Measurements from ENCODE around the gene WBP4.
"Not testable (repeated sequence)": the region's sequence is repeated elsewhere in the genome, so short reads cannot be mapped to it uniquely, and the experiment has no call there.

WBP4 gene

GRCh38 chr13:41042419-41042818, 18.9 kb upstream of the WBP4 start:
- H3K4me3 ChIP-seq (ENCODE audit: low read depth, low read length); DNase-seq (ENCODE audit: low read depth): not testable (repeated sequence)

DNA sequence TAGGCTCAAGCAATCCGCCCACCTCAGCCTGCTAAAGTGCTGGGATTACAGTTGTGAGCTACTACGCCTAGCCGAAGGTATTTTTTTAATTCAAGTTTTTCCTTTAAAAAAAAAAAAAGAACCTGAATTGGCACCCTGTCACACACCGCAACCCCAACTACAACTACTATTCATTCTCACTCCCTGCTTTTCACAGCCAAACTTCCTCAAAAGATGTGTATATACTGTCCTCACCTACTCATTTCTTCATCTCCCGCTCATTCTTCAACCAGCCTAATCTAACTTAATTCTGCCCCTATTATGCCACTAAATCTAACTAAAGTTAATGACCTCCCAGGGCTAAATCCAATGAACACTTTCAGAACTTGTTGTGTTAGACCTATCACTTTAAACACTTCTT, 12.7 kb upstream of the WBP4 start:
- DNase-seq (ENCODE audit: low read depth) = no peak
- H3K4me3 ChIP-seq (ENCODE audit: low read depth, low read length) = no peak overlapping the region

GRCh38 chr13:41049480-41050440, 11.5 kb upstream of the WBP4 start:
- H3K4me3 ChIP-seq (ENCODE audit: low read depth, low read length) = no peak overlapping the region
- DNase-seq (ENCODE audit: low read depth) = no peak

DNA sequence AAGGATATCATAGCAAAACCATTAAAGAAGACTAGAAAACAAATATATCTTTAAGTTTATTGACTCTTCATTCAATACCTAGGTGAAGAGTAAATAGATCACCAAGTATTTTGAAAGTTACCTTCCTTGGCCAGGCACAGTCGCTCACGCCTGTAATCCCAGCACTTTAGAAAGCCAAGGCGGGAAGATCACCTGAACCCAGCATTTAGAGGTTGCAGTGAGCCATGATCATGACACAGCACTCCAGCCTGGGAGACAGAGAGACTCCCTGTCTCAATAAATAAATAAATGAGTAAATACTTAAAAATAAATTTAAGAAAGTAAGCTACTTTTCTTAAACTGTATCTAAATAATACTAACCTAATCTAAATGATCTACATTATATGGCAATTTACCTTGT, 8.9 kb upstream of the WBP4 start:
- no peak for DNase-seq (ENCODE audit: low read depth)
- no peak overlapping the region for H3K4me3 ChIP-seq (ENCODE audit: low read depth, low read length)

DNA sequence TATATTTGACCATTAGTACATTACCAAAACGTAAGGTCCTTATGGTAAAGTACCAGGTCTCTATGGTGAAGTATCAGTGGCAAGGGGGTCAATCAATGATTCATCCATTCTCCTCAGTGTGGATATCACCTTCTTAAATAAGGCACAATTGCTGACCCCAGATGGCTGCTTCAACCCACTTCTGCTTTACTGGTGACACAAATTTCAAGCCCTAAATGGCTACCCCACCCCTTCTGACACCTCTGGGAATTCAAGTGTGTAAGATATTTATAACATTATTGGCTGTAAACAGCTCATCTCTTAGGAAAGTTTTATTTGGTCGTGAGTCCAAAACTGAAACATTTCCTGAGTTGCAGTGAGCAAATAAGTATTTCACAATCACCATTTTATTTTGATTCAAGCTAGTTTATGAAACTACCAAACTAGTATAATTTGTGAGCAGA, 7.9 kb upstream of the WBP4 start:
- no peak overlapping the region for H3K4me3 ChIP-seq (ENCODE audit: low read depth, low read length)
- DNase-seq (ENCODE audit: low read depth) = no peak

DNA sequence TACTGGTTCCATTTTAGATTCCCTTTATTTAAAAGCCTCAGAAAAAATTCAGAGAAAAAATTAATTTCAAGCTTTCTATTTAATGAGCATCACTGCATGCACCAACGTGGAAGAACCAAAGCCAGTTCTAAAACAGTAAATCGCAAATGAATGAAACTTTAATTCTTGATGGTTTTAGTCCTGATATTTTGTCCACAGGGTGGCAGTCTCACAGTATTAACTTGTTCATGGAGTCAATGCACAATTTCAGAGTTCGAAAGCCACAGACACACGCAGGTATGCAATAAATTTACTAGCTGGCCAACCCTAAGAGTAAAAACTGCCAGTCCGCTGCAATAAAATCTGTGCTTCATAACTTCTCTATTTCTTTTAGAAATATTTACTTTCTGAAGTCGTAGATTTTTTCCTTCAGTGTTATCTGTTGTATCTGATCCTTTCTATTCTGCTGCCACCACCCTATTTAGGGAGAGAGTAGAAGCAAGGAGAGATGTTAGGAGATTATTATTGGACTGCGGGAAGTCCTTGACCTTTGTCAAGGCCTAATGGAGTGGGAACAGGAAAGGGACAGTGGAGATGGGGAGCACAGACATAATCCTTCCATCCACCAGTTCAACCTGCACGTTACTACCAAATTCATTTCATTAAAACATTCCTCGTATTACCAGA, 7.0 kb upstream of the WBP4 start:
- DNase-seq (ENCODE audit: low read depth) = no peak
- no peak overlapping the region for H3K4me3 ChIP-seq (ENCODE audit: low read depth, low read length)

DNA sequence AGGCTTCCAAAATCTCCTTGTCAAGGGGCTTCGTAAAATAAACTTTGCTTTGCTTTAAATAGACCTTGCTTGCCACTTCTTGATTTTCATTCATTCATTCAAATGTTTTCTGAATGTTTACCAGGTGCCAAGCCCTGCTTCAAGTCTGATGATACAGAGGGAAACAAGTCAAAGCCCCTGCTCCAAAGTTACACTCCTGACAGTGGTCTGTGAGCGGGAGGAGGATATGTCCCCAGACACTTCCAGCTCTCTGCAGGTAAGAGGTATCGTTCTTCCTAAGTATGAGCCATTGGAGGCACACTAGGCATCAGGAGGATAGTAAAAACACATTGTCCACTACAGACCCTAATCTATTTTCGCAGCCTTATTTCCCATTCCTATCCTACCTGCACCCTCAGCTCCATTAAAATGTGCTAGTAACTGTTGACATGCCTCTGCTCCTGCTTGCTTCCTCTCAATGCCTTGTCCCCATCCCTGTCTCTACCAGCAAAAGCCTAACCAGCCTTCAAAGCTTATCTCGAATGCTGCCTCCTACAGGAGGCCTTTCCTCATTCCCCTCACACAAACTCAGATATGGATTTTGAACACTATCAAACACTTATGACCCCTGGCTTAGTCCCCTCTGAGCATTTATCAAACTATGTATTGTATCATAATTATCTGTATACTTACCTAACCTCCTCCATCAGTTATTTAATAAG, 6.2 kb upstream of the WBP4 start:
- no peak overlapping the region for H3K4me3 ChIP-seq (ENCODE audit: low read depth, low read length)
- DNase-seq (ENCODE audit: low read depth) = no peak

DNA sequence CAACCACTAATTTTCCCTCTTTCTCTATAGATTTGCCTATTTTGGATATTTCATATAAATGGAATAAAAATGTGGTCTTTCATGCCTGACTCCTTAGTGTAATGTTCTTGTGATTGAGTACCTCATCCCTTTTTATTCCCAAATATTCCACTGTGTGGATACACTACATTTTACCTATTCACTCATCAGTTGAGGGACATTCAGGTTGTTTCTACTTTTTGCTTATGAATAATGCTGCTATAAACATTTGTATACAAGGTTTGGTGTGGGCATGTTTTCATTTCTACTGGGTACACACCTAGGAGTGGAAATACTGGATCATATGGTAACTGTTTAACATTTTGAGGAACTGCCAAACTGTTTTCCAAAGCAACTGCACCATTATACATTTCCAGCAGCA, 5.1 kb upstream of the WBP4 start:
- no peak overlapping the region for H3K4me3 ChIP-seq (ENCODE audit: low read depth, low read length)
- no peak for DNase-seq (ENCODE audit: low read depth)

DNA sequence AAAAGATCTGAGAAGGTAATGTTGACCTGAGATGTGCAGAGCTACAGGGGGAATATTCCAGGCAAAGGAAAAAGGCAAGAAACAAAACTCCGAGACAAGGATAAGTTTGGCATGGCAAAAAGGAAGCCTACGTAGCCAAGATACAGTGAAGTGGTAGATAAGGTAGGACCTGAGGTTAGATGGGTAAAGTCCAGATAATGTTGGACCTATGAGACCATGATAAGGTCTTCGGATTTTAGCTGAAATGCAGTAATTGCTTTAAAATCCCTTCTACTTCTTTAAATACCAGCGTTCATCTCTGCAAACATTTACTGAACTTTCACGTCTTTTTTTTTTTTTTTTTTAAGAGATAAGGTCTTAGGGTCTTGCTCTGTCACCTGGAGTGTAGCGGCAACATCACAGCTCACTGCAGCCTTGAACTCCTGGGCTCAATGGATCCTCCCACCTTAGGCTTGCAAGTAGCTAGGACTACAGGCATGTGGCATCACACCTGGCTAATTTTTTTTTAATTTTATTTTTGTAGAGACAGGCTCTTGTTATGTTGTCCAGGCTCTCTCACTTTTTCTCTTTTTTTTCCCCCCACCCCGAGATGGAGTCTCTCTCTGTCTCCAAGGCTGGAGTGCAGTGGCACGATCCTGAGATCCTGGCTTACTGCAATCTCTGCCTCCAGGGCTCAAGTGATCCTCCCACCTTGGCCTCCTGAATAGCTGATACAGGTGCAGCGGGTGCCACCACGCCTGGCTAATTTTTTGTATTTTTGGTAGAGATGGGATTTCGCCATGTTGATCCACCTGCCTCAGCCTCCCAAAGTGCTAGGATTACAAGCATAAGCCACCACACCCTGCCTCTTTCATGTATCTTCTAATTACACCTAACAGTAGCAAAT, 4.2 kb upstream of the WBP4 start:
- no peak overlapping the region for H3K4me3 ChIP-seq (ENCODE audit: low read depth, low read length)
- no peak for DNase-seq (ENCODE audit: low read depth)

- DNase-seq (ENCODE audit: low read depth) = no peak
- peak overlapping the region; percentile 88 for H3K4me3 ChIP-seq (ENCODE audit: low read depth, low read length)
Measured at GRCh38 chr13:41058295-41059070, 2.8 kb upstream of the WBP4 start.

GRCh38 chr13:41059456-41060081, 1.7 kb upstream of the WBP4 start:
- H3K4me3 ChIP-seq (ENCODE audit: low read depth, low read length) = peak overlapping the region; percentile 88
- DNase-seq (ENCODE audit: low read depth) = no peak

- peak overlapping the region; percentile 88 for H3K4me3 ChIP-seq (ENCODE audit: low read depth, low read length)
Measured at GRCh38 chr13:41060082-41060723, 1.1 kb upstream of the WBP4 start.

DNA sequence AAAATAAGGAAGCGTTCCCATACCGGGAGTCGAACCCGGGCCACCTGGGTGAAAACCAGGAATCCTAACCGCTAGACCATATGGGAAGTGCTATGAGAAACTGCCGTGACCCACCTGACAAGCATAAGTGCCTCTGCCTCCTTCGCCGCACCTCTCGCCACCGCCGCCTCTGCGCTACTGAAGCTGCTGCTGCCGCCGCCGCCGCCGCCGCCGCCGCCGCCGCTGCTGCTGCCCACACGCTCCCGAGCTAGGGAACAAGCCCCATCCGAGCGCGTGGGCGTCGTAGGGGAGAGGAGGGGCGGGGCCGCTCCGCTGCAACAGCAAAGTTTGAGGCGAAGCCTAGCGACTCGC, 610 bp upstream of the WBP4 start:
- DNase-seq (ENCODE audit: low read depth) = no peak
- H3K4me3 ChIP-seq (ENCODE audit: low read depth, low read length) = peak overlapping the region; percentile 88

More at GRCh38 chr13:41060082-41060723, 1.1 kb upstream of the WBP4 start:
- DNase-seq (ENCODE audit: low read depth) = peak; percentile 75

DNA sequence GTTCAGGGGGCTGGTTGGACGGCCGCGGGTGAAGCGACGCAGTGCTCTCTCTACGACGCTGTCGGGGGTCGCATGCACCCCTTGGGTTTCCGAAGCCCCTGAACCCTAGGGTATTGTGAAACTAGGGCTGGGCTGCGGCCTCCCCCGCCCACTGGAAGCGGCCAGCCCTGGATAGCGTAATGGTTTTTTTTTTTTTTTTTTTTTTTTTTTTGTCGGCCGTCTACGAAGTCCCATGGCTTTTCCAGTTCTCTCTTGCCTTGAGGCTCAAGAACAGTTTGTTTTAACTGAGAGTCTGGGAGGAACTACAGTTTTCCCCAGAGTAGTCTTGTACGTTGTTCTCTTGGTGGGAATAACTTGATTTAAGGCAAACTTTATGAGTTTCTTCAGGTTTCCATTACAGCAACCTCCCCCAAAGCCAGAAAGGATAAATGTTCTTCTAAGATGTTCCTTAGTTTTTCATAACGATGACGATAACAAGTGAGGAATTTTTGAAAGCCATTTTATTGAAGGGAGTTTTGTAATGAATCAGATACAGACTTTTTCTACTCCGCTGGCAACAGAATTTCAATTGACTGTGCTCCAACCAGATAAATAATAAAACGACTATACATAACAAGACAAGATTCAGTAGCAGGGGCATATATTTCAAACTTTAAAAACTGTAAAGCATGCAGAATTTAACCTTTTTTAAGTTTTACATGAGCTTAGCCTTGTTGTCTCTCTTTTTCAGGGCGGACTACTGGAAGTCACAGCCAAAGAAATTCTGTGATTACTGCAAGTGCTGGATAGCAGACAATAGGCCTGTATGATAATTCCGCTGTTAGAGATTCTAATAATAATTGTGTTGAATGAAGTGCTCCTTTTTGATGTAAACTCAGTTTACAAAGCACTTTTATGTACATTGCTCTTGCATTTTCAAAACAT, 867 bp downstream of the WBP4 start:
- no peak for DNase-seq (ENCODE audit: low read depth)
- peak overlapping the region; percentile 88 for H3K4me3 ChIP-seq (ENCODE audit: low read depth, low read length)

- no peak overlapping the region for H3K4me3 ChIP-seq (ENCODE audit: low read depth, low read length)
- DNase-seq (ENCODE audit: low read depth) = no peak
Measured at GRCh38 chr13:41064493-41064892, 3.2 kb downstream of the WBP4 start.

DNA sequence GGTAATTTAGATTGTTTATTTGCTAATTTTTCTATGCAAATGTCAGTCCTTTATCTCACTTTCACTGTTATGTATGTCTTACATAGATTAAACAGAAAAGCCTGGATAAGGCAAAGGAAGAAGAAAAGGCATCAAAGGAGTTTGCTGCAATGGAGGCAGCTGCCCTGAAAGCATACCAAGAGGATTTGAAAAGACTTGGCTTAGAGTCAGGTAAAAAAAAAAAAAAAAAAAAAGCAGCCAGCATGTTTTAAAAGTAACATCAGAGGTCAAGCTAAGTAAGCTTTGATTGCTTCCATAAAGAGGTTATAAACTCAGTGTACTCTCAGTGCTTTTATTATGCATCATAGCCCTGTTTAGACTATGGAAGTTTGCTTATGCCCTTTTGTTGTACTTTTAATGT, 3.8 kb downstream of the WBP4 start:
- no peak overlapping the region for H3K4me3 ChIP-seq (ENCODE audit: low read depth, low read length)

GRCh38 chr13:41074523-41074922, 13.2 kb downstream of the WBP4 start:
- no peak for DNase-seq (ENCODE audit: low read depth)
- no peak overlapping the region for H3K4me3 ChIP-seq (ENCODE audit: low read depth, low read length)

More for the DNA sequence above, 3.8 kb downstream of the WBP4 start:
- peak; percentile 66 for DNase-seq (ENCODE audit: low read depth)

All from skeletal muscle cell (primary cell).